Activated T-cell treated with anti-CD3 and anti-CD28 coated beads, Interleukin-2, amount 50 U/mL, for 24 hours (primary cell): Measurements from ENCODE around the gene RXFP4.
"Not testable (repeated sequence)": the region's sequence is repeated elsewhere in the genome, so short reads cannot be mapped to it uniquely, and the experiment has no call there.

Experiments
- DNase-seq: peaks from one replicate; pipeline ENCODE4 v3.0.0-alpha.2; 2020
- H3K27ac Mint-ChIP-seq: 2 replicates; pipeline ENCODE4 v1.8.0; 2020; ENCODE audit warnings: mild to moderate bottlenecking, mixed read lengths
- H3K27me3 Mint-ChIP-seq: 2 replicates; pipeline ENCODE4 v1.8.0; 2020; ENCODE audit warnings: mixed read lengths
- H3K36me3 Mint-ChIP-seq: 2 replicates; pipeline ENCODE4 v1.8.0; 2020; ENCODE audit warnings: low read depth, mixed read lengths
- H3K4me1 Mint-ChIP-seq: 2 replicates; pipeline ENCODE4 v1.8.0; 2020; ENCODE audit warnings: low read depth, mixed read lengths
- H3K4me3 Mint-ChIP-seq: 2 replicates; pipeline ENCODE4 v1.8.0; 2020; ENCODE audit warnings: mild to moderate bottlenecking, moderate library complexity, mixed read lengths
- H3K9me3 Mint-ChIP-seq: 2 replicates; pipeline ENCODE4 v1.8.0; 2020; ENCODE audit warnings: mixed read lengths

Gene RXFP4, protein sequence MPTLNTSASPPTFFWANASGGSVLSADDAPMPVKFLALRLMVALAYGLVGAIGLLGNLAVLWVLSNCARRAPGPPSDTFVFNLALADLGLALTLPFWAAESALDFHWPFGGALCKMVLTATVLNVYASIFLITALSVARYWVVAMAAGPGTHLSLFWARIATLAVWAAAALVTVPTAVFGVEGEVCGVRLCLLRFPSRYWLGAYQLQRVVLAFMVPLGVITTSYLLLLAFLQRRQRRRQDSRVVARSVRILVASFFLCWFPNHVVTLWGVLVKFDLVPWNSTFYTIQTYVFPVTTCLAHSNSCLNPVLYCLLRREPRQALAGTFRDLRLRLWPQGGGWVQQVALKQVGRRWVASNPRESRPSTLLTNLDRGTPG

DNA sequence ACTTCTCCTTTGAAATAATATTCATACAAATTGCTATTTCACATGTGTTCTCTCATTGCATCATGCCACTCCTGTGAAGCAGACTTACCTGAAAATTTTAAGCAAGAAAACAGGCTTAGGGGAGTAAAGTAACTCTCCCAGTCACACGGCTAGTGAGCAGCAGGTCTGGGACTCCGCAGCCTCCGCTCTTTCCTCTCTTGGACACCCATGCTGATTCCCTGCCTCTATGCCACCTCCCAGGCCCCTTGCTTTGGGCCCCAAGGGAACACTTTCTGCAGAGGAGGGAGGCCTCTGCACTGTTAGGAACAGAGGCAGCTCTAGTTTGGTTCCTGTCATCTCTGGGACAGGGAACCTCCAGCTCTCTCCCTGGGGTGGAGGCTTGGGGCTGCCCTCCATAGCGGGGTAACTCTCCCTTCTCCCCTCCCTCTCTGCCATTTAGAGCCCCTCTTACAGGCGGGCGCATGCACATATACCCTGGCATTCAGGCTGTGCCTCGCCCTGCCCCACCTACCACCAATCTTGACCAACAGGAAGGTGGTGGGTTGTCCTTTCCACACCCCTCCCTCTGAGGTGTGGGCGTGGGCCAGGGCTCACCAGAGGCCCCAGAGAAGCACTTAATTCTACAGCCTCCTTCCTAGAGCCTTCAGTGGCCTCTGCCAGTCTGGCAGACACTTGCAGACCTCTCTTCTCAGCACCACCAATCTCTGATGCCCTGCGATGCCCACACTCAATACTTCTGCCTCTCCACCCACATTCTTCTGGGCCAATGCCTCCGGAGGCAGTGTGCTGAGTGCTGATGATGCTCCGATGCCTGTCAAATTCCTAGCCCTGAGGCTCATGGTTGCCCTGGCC is at the start of gene RXFP4:
Gene RXFP4, plus strand, starts transcription at position 646 of the 852 bp plus-strand sequence. Its CDS starts 72 bp downstream, at position 718.
- Mint-ChIP-seq H3K9me3 (no peaks in the 10 kb centered on the region), H3K27ac (peak within 1 kb of the TSS; percentile 90), H3K4me3 (no peak within 1 kb of the TSS), H3K27me3 (no peaks in the 10 kb centered on the region), H3K4me1 (peaks cover 64% of the 10 kb centered on the region), H3K36me3 (peaks cover 20% of the 10 kb centered on the region)
- DNase-seq, result peak; percentile 42

GRCh38 chr1:155892796-155893195 is 48.6 kb upstream of the RXFP4 start:
- DNase-seq, result no peak
- Mint-ChIP-seq H3K4me3 (no peak overlapping the region), H3K27ac (peak overlapping the region; percentile 76), H3K9me3 (no peaks in the 10 kb centered on the region), H3K36me3 (peaks cover 18% of the 10 kb centered on the region), H3K27me3 (no peaks in the 10 kb centered on the region), H3K4me1 (peaks cover 16% of the 10 kb centered on the region)

- Mint-ChIP-seq H3K27ac (peak overlapping the region; percentile 76), H3K36me3 (peaks cover 24% of the 10 kb centered on the region), H3K9me3 (no peaks in the 10 kb centered on the region), H3K27me3 (no peaks in the 10 kb centered on the region), H3K4me1 (peaks cover 18% of the 10 kb centered on the region), H3K4me3 (no peak overlapping the region)
- DNase-seq, result no peak
These were observed 47.9 kb upstream of the RXFP4 start for GRCh38 chr1:155893389-155894142.

DNA sequence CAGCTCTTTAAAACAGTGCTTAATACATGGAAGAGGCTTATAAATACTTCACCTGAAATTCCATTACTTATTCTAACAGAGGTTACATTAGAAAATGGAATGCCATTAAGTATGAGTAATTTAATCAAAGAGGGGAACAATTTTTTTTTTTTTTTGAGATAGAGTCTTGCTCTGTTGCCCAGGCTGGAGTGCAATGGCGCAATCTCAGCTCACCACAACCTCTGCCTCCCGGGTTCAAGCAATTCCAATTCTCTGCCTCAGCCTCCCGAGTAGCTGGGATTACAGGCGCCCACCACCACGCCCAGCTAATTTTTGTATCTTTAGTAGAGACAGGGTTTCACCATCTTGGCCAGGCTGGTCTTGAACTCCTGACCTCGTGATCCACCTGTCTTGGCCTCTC is 45.8 kb upstream of the RXFP4 start:
- H3K27ac Mint-ChIP-seq, result not testable (repeated sequence)
- Mint-ChIP-seq H3K4me1 (peaks cover 18% of the 10 kb centered on the region), H3K36me3 (peaks cover 44% of the 10 kb centered on the region)

DNA sequence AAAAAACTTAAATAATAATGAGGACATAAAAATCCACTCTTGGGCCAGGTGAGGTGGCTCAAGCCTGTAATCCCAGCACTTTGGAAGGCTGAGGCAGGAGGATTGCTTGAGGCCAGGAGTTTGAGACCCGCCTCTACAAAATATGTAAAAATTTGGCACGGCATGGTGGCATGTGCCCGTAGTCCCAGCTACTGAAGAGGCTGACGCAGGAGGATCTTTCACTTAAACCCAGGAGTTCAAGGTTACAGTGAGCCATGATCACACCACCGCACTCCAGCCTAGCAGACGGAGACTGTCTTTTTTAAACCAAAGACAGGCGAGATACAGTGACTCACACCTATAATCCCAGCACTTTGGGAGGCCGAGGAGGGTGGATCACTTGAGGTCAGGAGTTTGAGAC is 45.0 kb upstream of the RXFP4 start:
- H3K27ac Mint-ChIP-seq, result peak overlapping the region; percentile 14
- not testable (repeated sequence) for DNase-seq, H3K27me3 Mint-ChIP-seq, H3K4me3 Mint-ChIP-seq, H3K9me3 Mint-ChIP-seq
- H3K4me1 Mint-ChIP-seq, result peaks cover 18% of the 10 kb centered on the region
- H3K36me3 Mint-ChIP-seq, result peaks cover 52% of the 10 kb centered on the region

More for the DNA sequence above, 45.8 kb upstream of the RXFP4 start:
- H3K9me3 Mint-ChIP-seq, DNase-seq, H3K27me3 Mint-ChIP-seq, H3K4me3 Mint-ChIP-seq: not testable (repeated sequence)

DNA sequence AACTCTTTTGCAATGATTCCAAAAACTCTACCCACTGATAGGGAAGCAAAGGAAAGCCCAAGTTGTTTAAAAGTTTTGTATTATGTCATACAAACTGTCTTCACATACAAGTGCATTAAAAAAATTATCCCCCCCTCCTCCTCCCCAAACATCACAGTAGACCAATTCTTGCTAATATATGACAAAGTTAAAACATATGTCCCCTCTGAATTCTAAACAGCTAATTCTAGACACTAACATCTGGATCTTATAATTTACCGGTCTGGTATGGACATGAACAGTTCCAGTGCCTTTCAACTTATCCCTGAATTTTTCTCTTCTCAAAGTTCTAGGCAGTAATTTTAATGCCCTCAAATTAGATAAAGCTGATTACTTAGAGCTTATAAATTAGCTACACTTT is 43.7 kb upstream of the RXFP4 start:
- peak overlapping the region; percentile 56 for H3K27ac Mint-ChIP-seq
- H3K4me3 Mint-ChIP-seq, result no peak overlapping the region
- H3K27me3 Mint-ChIP-seq, result no peaks in the 10 kb centered on the region
- peaks cover 17% of the 10 kb centered on the region for H3K4me1 Mint-ChIP-seq
- peaks cover 58% of the 10 kb centered on the region for H3K36me3 Mint-ChIP-seq
- no peaks in the 10 kb centered on the region for H3K9me3 Mint-ChIP-seq
- DNase-seq, result no peak

DNA sequence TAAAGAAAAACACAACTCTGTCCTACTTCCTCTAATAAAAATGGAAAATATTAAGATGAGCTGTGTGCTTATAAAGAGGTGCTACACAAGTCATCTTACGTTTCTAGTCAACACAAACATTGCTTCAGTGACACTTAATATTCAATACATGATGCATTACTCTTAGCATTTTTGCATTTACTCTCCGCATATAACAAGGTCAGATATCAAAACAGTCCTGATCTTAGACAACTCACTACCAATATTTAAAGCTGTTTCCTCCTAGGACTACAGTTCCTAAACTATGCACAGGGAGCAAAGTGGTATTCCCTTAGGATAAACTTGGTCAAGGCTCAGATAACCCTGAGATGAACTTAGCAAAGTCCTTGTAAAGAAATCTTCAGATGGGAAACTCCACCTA is 42.5 kb upstream of the RXFP4 start:
- Mint-ChIP-seq H3K4me3 (no peak overlapping the region), H3K27ac (no peak overlapping the region), H3K4me1 (peaks cover 5% of the 10 kb centered on the region), H3K36me3 (peaks cover 69% of the 10 kb centered on the region), H3K27me3 (no peaks in the 10 kb centered on the region), H3K9me3 (no peaks in the 10 kb centered on the region)
- no peak for DNase-seq

GRCh38 chr1:155899683-155900082 is 41.8 kb upstream of the RXFP4 start:
- Mint-ChIP-seq H3K27me3 (no peaks in the 10 kb centered on the region), H3K9me3 (no peaks in the 10 kb centered on the region), H3K4me1 (peaks cover 3% of the 10 kb centered on the region), H3K36me3 (peaks cover 76% of the 10 kb centered on the region), H3K4me3 (no peak overlapping the region), H3K27ac (no peak overlapping the region)
- DNase-seq, result no peak

GRCh38 chr1:155900161-155900560 is 41.3 kb upstream of the RXFP4 start:
- no peaks in the 10 kb centered on the region for H3K27me3 Mint-ChIP-seq
- no peak overlapping the region for H3K4me3 Mint-ChIP-seq
- H3K4me1 Mint-ChIP-seq, result peaks cover 3% of the 10 kb centered on the region
- H3K27ac Mint-ChIP-seq, result peak overlapping the region; percentile 6
- peaks cover 80% of the 10 kb centered on the region for H3K36me3 Mint-ChIP-seq
- DNase-seq, result no peak
- H3K9me3 Mint-ChIP-seq, result no peaks in the 10 kb centered on the region

GRCh38 chr1:155904261-155904660 is 37.2 kb upstream of the RXFP4 start:
- Mint-ChIP-seq H3K9me3 (no peaks in the 10 kb centered on the region), H3K4me1 (peaks cover 4% of the 10 kb centered on the region), H3K4me3 (no peak overlapping the region), H3K27me3 (no peaks in the 10 kb centered on the region), H3K27ac (peak overlapping the region; percentile 71), H3K36me3 (peaks cover 82% of the 10 kb centered on the region)
- DNase-seq, result no peak

DNA sequence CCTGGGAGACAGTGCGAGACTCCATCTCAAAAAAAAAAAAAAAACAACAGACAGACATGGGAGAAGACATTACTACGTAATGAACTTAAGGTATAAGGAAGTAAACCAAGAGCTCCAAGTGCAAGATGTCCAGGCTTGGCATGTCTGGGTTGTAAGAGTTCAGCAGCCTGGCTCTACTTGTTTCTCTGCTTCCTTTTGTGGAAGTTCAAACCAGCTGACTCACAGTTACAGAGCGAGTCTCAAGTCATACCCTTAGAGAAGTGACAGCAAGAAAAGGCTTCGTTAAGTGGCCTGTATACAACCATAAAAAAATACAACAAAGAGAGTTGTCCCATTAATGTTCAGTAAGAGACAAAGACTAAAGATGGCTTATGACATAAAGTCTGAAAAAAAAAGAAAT is 31.5 kb upstream of the RXFP4 start:
- H3K4me1 Mint-ChIP-seq, result peaks cover 29% of the 10 kb centered on the region
- H3K27me3 Mint-ChIP-seq, result no peaks in the 10 kb centered on the region
- H3K4me3 Mint-ChIP-seq, result peak overlapping the region; percentile 94
- DNase-seq, result no peak
- H3K9me3 Mint-ChIP-seq, result no peaks in the 10 kb centered on the region
- peaks cover 90% of the 10 kb centered on the region for H3K36me3 Mint-ChIP-seq
- peak overlapping the region; percentile 98 for H3K27ac Mint-ChIP-seq

GRCh38 chr1:155910621-155911121 is 30.8 kb upstream of the RXFP4 start:
- Mint-ChIP-seq H3K27ac (peak overlapping the region; percentile 98), H3K27me3 (no peaks in the 10 kb centered on the region), H3K4me1 (peaks cover 29% of the 10 kb centered on the region), H3K4me3 (peak overlapping the region; percentile 94), H3K9me3 (no peaks in the 10 kb centered on the region), H3K36me3 (peaks cover 94% of the 10 kb centered on the region)
- DNase-seq, result peak; percentile 45

DNA sequence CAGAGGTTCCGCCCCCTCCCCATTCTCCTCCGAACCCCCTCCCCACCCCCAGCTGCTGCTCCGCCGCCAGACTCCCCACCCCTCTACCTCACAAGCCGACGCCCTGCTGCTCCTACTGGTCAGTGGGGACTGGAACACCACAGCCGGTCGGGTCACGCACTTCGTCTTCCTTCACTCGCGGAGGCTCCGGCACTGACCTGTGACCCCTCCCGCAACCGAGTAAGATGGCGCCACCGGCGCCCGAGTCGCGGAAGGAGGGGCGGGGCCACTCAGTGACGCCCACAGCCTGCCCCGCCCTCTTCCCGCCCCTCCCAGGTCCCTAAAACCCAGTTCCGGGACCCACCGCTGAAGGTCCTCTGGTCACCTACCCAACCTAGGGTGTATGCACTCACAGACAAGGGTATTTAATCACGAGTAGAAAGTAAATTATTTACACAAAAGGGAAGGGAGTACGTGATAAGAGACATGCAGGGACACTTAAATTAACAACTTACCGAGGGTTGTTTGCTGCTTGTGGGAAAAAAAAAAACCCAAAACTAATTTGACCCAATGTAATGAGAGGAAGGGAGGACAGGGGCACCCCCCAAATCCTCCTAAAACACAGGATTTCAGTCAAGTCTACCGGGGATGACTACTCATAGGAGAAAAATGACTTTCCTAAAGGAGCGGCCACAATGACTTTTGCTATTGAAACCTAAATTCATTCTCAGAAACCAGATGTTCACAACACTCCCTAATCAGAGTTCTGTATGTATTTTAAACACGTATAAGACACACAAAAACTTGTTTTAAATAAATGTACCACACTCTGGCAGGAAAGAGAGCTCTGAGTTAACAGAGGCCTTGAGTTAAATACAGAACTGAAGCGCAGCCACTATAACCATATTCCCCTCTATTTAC is 30.0 kb upstream of the RXFP4 start, which contains the start of gene RIT1:
Gene RIT1, minus strand, starts transcription at position 194 of the 900 bp plus-strand sequence. CDS start 588 bp downstream, outside the sequence.
- DNase-seq, result peak; percentile 87
- Mint-ChIP-seq H3K36me3 (peaks cover 97% of the 10 kb centered on the region), H3K4me3 (peak within 1 kb of the TSS; percentile 94), H3K27me3 (no peaks in the 10 kb centered on the region), H3K4me1 (peaks cover 27% of the 10 kb centered on the region), H3K9me3 (no peaks in the 10 kb centered on the region), H3K27ac (peak within 1 kb of the TSS; percentile 98)
